GM18517 (cell line): ENCODE measurements around the gene CNPY2.
"Not testable (repeated sequence)": the region's sequence is repeated elsewhere in the genome, so short reads cannot be mapped to it uniquely, and the experiment has no call there.

Experiments
- ATAC-seq: cut with Tn5 transposase; IDR thresholded peaks from one replicate; pipeline ENCODE4 v1.9.1; 2021; ENCODE audit warnings: mild to moderate bottlenecking, moderate library complexity; ENCODE audit not compliant: unreplicated experiment

CNPY2 gene

GRCh38 chr12:56315622-56316473 is at the start of gene CNPY2:
Gene CNPY2, minus strand, starts transcription at chr12:56315988. Its CDS starts 771 bp downstream, at chr12:56315217.
- peak; percentile 94 for ATAC-seq

DNA sequence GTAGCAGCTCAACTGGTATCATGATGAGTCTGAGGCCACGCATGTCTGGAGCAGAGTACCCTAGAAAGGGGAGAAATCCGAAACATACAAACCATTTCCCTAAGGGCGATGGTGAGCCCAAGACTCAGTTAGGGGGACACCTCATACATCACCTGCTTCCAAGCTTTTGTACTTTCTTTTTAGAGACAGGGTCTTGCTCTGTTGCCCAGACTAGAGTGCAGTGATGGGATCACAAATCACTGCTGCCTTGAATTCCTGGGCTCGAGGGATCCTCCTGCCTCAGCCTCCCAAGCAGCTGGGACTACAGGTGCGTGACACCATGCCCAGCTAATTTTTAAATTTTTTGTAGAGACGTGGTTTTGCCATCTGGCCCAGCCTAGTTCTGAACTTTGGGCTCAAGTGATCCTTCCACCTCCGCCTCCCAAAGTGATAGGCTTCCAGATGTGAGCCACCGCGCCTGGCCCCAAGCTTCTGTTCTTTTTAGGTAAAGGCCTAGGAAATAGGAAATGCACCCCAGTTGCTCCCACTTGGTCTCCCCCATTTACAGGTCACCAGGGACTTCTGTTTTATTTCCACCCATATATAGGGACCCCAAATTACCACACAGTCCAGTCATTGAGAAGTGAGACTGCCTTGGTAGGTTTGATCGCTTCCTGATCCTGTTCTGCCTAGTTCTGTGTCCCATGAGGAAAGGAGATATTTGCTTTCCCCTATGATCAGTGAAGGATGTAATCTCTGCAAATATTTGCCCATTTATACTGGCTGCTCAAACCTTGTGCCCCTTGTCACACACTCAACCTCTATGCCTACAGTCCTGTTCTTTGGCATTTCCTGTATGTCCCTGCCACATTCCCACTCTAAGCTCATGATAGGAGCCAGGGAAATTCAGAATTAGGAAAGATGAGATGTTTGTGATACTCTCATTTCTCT is 46.6 kb upstream of the CNPY2 start, which contains the start of gene APOF:
Gene APOF (minus strand): TSS at position 728 of the 930 bp plus-strand sequence. CDS start 112 bp downstream, at position 616.
- ATAC-seq, result no peak

DNA sequence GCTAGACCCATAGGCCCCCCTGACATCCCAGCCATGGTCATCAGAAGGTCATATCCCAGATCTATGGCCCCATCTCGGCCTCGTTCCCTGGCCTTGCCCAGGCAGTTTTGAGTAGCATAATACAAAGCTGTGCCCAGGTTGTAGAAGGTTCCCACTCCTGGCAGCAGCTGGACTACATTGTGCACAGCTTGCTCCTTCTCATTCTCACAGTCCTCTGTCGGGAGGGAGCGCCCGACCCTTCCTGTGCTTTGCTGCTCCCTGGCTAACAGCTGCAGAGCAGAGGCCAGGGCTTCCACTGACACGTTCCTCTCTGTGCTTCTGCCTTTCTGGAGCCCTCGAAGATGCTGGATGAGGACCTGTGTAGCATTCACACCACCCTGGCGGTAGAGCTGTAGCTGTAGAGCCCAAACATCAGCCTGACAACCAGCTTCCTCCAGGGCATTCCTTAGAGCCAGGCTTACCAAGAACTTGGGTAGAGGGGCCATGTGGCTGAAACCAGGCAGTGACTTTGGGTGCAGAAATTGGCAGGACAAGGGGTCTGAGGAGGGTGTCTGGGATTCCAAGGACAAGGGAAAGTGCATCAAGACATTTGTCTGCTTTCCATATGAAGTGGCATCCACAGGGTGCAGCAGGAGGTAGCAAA is 45.8 kb upstream of the CNPY2 start:
- no peak for ATAC-seq

- ATAC-seq, result peak; percentile 96
Observed at GRCh38 chr12:56359851-56360767, 44.3 kb upstream of the CNPY2 start, which contains the start of gene STAT2. Gene STAT2, minus strand, starts transcription at chr12:56360107. Its CDS starts 3,536 bp downstream, at chr12:56356571.

GRCh38 chr12:56358836-56359532 is 43.2 kb upstream of the CNPY2 start:
- no peak for ATAC-seq

DNA sequence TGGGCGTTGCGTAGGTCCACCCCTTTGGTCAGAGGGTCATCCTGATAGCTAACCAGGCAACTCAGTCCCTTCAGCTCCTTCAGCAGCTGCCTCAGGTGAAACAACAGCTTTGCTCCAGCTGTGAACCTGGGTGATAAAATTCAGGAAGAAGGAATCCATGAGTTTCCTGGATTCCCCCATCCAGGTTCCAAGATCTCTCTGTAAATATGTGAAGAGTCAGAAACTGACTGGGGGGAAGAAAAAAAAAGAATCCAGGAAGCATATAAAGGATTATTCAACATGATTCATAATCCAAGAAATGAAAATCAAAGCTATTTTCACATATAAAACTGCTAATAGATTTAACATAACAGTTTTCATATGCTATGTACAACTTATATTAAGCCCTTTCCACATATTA is 35.5 kb upstream of the CNPY2 start:
- no peak for ATAC-seq

DNA sequence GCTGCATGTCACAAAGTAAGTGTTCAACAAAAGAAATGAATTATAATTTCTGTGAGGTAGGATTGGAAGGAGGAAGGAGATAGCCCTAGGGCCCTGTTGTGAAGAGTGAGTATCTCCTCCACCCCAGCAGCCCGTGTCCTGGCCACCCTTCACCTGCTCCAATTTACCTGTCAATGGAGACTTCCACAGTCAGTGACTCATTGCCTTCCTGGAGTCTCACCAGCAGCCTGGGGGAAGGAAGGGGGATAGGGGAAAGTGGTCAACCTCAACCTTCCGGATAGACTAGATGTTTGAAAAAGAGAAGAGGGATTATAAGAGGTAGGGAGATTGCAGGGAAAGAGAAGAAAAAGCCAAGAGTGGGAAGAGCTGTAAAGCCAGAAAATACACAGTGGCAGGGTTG is 34.9 kb upstream of the CNPY2 start:
- ATAC-seq, result no peak

DNA sequence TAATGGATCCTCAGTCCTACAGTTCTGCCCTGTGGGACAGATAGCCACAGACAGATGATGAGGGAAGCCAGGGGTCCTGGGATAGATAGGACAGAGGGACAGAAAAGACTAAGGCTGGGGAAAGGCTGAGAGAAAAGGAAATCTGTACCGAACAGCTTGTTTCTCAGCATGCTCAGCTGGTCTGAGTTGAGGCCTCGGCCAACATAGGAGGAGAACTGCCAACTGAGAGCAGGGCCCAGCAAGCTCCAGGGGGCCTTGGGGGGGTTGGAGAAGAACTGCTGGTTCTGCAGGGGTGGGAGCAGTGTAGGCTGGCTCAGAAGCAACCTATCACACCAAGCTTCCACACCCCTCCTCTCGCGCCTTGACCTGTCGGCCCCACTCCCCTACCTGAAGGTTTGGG is 33.0 kb upstream of the CNPY2 start:
- ATAC-seq, result no peak

GRCh38 chr12:56347255-56347654 is 31.5 kb upstream of the CNPY2 start:
- not testable (repeated sequence) for ATAC-seq

DNA sequence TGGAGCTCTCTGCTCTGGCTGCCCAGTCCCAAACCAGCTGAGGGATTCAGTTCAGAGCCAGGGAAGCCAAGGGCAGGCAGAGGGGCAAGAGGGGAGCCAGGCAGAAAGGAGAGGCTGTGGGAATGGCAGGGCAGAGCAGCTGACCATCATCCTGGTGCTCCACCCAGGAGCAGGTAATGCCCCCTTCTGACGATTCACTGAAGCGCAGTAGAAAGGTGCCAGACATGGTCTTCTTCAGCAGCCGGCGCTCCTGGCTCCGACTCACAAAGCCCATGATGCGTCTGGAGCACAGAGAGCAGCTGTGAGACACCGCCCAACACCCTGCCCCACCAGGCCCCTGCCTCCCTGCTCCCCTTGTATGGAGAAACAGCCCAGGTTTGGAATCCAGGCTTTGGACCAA is 30.9 kb upstream of the CNPY2 start:
- no peak for ATAC-seq

DNA sequence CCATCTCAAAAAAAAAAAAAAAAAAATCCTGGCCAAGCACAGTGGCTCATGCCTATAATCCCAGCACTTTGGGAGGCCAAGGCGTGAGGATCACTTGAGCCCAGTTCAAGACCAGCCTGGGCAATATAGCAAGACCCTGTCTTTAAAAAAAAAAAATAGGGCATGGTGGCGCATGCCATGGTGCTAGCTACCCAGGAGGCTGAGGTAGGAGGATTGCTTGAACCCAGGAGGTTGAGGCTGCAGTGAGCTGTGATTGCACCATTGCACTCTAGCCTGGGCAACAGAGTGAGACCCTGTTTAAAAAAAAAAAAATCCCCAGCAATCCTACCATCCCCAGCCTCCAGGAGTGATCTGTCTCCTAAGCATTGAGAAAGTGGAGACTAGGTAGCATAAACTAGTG is 26.5 kb upstream of the CNPY2 start:
- ATAC-seq, result not testable (repeated sequence)

DNA sequence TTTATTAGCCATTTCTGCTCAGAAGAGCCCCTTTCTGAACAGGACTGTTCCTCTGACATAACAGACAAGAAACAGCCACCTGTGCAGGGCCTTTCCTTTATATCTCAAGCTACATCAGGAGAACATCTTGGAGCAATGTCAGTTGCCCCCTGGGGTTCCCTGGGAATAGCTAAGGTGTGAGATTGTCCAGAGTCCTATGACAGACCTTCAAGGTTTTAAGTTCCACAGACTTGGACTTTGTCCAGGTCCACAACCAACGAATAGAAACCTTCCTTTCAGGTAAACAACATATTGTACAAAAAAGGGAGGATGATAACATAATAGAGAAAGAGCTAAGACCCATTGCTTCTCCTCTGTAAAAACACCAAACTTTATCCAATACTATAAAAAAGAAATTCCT is 25.8 kb upstream of the CNPY2 start:
- ATAC-seq, result no peak

DNA sequence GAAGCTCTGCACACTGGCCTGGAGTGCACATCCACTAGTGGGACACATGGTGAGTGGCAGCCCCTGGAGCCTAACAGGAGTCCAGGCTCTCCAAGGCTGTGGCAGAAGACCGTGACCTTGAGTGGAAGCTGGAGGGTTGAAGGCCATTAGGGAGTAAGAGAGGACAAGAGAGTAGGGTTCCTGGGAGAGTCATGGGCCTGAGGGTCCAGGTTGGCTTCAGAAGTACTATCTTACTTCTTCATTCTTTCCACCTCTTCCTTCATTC is 23.3 kb upstream of the CNPY2 start:
- ATAC-seq, result no peak

DNA sequence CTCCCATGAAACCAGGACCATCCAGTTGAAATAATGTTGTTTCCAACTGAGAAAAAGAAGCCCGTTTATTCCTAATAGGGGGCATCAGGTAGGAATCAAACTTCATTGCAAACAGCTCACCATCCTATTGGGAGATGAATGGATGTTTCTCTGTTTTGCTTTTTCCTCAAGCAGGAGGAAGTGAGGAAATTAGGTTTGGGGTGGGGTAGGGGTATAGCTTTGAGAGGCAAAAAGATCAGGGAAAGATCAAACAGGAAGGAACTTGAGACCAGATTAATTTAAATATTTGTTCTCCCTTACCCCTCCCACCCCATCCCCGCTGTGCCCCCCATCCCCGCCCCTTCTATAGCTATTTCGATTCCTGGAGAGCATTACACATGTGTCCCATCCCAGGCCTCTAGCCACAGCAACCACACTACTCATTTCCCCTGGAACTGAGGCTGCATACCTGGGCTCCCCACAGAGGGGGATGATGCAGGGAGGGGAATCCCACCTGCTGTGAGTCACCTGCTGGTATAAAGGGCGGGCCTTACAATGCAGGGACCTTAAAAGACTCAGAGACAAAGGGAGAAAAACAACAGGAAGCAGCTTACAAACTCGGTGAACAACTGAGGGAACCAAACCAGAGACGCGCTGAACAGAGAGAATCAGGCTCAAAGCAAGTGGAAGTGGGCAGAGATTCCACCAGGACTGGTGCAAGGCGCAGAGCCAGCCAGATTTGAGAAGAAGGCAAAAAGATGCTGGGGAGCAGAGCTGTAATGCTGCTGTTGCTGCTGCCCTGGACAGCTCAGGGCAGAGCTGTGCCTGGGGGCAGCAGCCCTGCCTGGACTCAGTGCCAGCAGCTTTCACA is 22.7 kb upstream of the CNPY2 start, which contains the start of gene IL23A:
Gene IL23A (plus strand): TSS at position 577 of the 850 bp plus-strand sequence. CDS start 161 bp downstream, at position 738.
- ATAC-seq, result no peak

GRCh38 chr12:56337753-56338251 is 22.0 kb upstream of the CNPY2 start:
- no peak for ATAC-seq

GRCh38 chr12:56336361-56337167 is 20.8 kb upstream of the CNPY2 start:
- ATAC-seq, result no peak

GRCh38 chr12:56335527-56335926 is 19.7 kb upstream of the CNPY2 start:
- not testable (repeated sequence) for ATAC-seq

DNA sequence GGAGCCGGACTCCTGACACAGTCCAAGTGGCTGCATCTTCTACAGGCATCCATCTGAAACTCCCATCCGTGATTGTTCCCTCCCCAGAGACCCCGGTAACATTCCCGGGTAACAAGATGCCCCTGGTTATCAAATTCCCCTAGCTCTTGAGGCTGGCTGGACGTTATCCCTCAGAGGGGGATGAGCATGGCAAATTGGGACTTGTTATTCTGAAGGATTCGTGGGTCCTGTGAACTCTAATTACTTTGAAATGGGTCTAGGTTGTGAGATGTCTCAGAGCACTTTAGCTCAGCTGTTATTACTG is 18.7 kb upstream of the CNPY2 start:
- no peak for ATAC-seq
